Hepatocyte (in vitro differentiated cells): ENCODE measurements around the gene TMEM175. TPM values are rescaled to one million over a fixed set of nuclear protein-coding genes. Genes with fewer than 3 reads are reported as not detected.

ENCODE experiments used
- DNase-seq: peaks from one replicate; pipeline ENCODE4 v3.0.0-alpha.2; 2016; ENCODE audit warnings: low spot score
- H2AFZ ChIP-seq: fragments of 200-600 bp; sonication (generic); 2 replicates; pipeline ENCODE4 v1.6.0; 2016; ENCODE audit warnings: antibody characterized with exemption, mild to moderate bottlenecking
- H3K27ac ChIP-seq: fragments of 200-600 bp; sonication (generic); 2 replicates; pipeline ENCODE4 v1.5.1; 2016; ENCODE audit warnings: mild to moderate bottlenecking
- H3K27me3 ChIP-seq: fragments of 200-600 bp; sonication (generic); 2 replicates; pipeline ENCODE4 v1.6.1; 2016
- H3K36me3 ChIP-seq: fragments of 200-600 bp; sonication (generic); replicated peaks from 2 replicates; pipeline ENCODE4 v1.5.1; 2016; ENCODE audit warnings: low read depth; ENCODE audit not compliant: insufficient read depth
- H3K4me1 ChIP-seq: fragments of 200-600 bp; sonication (generic); 2 replicates; pipeline ENCODE4 v1.5.1; 2016; ENCODE audit warnings: mild to moderate bottlenecking, moderate library complexity; ENCODE audit not compliant: insufficient read depth
- H3K4me2 ChIP-seq: fragments of 200-600 bp; sonication (generic); 2 replicates; pipeline ENCODE4 v1.6.0; 2016
- H3K4me3 ChIP-seq: fragments of 200-600 bp; sonication (generic); 2 replicates; pipeline ENCODE4 v1.5.1; 2016; ENCODE audit warnings: mild to moderate bottlenecking
- H3K79me2 ChIP-seq: fragments of 200-600 bp; sonication (generic); 2 replicates; pipeline ENCODE4 v1.6.0; 2017; ENCODE audit warnings: mild to moderate bottlenecking
- H3K9me2 ChIP-seq: fragments of 200-600 bp; sonication (generic); replicated peaks from 2 replicates; pipeline ENCODE4 v1.6.0; 2017; ENCODE audit warnings: mild to moderate bottlenecking; ENCODE audit not compliant: insufficient read depth
- H3K9me3 ChIP-seq: fragments of 200-600 bp; sonication (generic); 2 replicates; pipeline ENCODE4 v1.5.1; 2016; ENCODE audit warnings: low read depth, mild to moderate bottlenecking
- H4K20me1 ChIP-seq: fragments of 200-600 bp; sonication (generic); 2 replicates; pipeline ENCODE4 v1.6.0; 2016; ENCODE audit warnings: mild to moderate bottlenecking; ENCODE audit not compliant: insufficient read depth, poor library complexity, severe bottlenecking
- EZH2 ChIP-seq: fragments of 200-600 bp; sonication (generic); IDR thresholded peaks from 2 replicates; pipeline ENCODE4 v1.6.1; 2016; ENCODE audit warnings: antibody characterized with exemption, mild to moderate bottlenecking, borderline replicate concordance
- EZH2phosphoT487 ChIP-seq: fragments of 200-600 bp; sonication (generic); IDR thresholded peaks from one replicate; pipeline ENCODE4 v1.6.1; 2018; ENCODE audit warnings: antibody characterized with exemption, mild to moderate bottlenecking, low read depth, moderate library complexity; ENCODE audit not compliant: unreplicated experiment, severe bottlenecking
- WGBS: methylation state at CpG from one replicate; pipeline ENCODE4 v1.1.6; 2016; ENCODE audit warnings: low lambda C conversion rate; ENCODE audit errors: missing lambda C conversion rate; 5-methylcytosine and 5-hydroxymethylcytosine counted together
- polyA plus RNA-seq: library from polyadenylated mRNA; unstranded; fragments of >200 nt; fragmentation: Nextera tagmentation; extraction: Ambion mirVana; gene quantifications from 2 replicates; pipeline ENCODE4 v1.2.1, GENCODE V29; 2016
- total RNA-seq: library from RNA; depleted of rRNA; stranded (reverse); fragments of >200 nt; gene quantifications from 2 replicates; pipeline ENCODE4 v1.2.3, GENCODE V29; 2014
- TF ChIP-seq, protein P1 (sequence below): fragments of 200-600 bp; sonication (generic); IDR thresholded peaks from 2 replicates; pipeline ENCODE4 v1.5.1; 2016; ENCODE audit warnings: antibody characterized with exemption, mild to moderate bottlenecking; ENCODE audit not compliant: poor library complexity

TMEM175 gene
- total and polyA plus RNA-seq, 2 experiments from 2014 or later = 14.8 to 31.4 TPM

DNA sequence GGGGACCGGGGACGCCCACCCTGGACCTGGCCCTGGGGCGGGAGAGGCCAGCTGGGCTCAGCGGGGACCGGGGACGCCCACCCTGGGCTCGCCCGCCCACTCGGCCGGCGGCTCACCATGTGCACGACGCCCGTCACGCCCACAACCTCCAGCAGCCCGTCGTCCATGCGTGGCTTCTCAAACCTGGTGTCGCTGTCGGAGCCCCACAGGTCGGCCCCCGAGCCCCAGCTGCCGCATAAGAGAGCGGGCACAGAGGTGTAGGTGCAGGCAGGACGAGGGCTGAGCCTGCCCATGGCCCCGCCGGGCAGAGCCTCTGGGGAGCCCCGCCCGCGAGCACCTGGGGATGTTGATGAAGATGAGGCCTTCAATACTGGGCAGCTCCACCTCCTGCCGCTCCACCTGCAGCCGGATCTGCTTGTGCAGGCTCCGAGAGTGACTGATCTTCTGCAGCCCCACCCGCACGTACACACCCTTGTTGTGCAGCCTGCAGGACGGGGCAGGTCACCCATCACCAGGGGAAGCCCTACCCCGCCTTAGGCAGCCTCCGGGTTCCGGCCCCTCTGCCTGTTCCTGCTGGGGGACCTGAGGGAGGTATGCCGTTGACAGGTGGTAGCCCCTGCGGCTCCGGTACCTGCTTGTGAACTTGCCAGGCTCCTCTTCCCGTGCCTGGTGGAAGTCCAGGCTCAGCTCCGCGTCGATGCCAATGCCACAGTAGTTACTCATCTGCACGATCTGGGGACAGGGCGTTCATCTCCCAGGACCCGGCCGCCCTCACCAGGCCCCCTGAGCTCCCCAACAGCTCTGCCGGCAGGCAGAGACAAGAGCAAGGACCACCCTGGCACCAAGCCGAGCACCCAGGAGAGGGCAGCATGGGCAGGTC is 29.3 kb downstream of the TMEM175 start:
- WGBS = 95% methylated on average over 33 of the region's 52 CpGs

DNA sequence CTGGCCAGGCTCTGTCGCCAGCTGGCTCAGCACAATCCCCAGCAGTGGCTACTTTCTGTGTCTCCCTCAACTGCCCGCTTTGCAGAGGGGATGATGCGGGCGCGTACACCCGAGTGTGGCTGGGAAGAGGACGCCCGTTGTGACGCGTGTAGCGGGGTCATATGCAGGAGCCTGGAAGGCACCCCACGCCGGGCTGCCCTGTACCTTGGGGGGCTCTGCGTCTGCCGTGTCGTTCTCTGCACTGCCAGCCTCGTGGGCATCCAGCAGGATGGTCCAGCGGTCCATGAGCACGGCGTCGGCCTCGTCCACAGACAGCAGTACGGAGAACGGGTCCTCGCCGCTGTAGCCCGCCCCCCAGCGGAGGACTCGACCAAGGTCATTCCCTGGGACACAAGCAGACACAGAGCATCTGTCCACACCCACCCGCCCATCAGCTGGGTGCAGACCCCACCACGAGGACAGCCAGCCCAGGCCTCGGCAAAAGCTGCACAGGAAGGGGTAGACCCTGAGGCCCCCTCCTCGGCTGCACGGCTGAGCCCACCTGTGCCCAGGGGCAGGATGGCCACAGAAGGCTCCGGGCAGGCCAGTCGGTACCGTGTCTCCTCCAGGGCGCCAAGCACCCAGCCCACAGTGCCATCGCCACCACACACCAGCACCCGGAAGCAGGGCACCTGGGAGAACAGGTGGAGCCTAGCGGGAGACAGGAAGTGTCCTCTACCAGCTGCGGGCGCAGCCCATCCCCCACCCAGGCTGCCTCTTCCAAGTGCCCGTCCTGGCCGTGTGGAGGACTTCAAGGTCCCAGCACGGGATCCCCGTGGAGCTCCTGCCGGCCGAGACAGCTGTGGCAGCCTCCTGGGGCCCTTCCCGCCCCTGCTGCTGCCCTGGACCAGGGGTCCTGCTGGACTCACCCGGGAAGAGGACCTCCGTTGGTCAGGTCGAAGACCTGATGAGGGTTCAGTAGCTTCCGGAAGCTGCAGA is 30.3 kb downstream of the TMEM175 start:
- H2AFZ ChIP-seq = no peak overlapping the region
- H3K79me2 ChIP-seq = no peaks in the 10 kb centered on the region
- H3K4me1 ChIP-seq = no peaks in the 10 kb centered on the region
- no peaks in the 10 kb centered on the region for H3K36me3 ChIP-seq
- H3K9me2 ChIP-seq = no peaks in the 10 kb centered on the region
- DNase-seq = no peak
- TF ChIP-seq EZH2 = no peak
- TF ChIP-seq EZH2phosphoT487 = no peak
- TF ChIP-seq, protein P1, sequence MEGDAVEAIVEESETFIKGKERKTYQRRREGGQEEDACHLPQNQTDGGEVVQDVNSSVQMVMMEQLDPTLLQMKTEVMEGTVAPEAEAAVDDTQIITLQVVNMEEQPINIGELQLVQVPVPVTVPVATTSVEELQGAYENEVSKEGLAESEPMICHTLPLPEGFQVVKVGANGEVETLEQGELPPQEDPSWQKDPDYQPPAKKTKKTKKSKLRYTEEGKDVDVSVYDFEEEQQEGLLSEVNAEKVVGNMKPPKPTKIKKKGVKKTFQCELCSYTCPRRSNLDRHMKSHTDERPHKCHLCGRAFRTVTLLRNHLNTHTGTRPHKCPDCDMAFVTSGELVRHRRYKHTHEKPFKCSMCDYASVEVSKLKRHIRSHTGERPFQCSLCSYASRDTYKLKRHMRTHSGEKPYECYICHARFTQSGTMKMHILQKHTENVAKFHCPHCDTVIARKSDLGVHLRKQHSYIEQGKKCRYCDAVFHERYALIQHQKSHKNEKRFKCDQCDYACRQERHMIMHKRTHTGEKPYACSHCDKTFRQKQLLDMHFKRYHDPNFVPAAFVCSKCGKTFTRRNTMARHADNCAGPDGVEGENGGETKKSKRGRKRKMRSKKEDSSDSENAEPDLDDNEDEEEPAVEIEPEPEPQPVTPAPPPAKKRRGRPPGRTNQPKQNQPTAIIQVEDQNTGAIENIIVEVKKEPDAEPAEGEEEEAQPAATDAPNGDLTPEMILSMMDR = no peak
- no peak overlapping the region for H3K27ac ChIP-seq
- no peaks in the 10 kb centered on the region for H3K27me3 ChIP-seq
- no peak overlapping the region for H3K4me3 ChIP-seq
- no peak overlapping the region for H3K4me2 ChIP-seq
- no peaks in the 10 kb centered on the region for H3K9me3 ChIP-seq
- no peaks in the 10 kb centered on the region for H4K20me1 ChIP-seq
- WGBS = 97% methylated on average over 47 of the region's 54 CpGs

More for the DNA sequence above, 29.3 kb downstream of the TMEM175 start:
- DNase-seq = no peak
- Histone ChIP-seq H3K4me1 (no peaks in the 10 kb centered on the region), H4K20me1 (no peaks in the 10 kb centered on the region), H3K27me3 (no peaks in the 10 kb centered on the region), H3K79me2 (no peaks in the 10 kb centered on the region), H3K9me2 (no peaks in the 10 kb centered on the region), H3K9me3 (no peaks in the 10 kb centered on the region), H2AFZ (no peak overlapping the region), H3K27ac (no peak overlapping the region), H3K4me2 (no peak overlapping the region), H3K36me3 (no peaks in the 10 kb centered on the region), H3K4me3 (no peak overlapping the region)
- TF ChIP-seq, protein P1 = no peak
- TF ChIP-seq EZH2phosphoT487 = no peak
- no peak for TF ChIP-seq EZH2

DNA sequence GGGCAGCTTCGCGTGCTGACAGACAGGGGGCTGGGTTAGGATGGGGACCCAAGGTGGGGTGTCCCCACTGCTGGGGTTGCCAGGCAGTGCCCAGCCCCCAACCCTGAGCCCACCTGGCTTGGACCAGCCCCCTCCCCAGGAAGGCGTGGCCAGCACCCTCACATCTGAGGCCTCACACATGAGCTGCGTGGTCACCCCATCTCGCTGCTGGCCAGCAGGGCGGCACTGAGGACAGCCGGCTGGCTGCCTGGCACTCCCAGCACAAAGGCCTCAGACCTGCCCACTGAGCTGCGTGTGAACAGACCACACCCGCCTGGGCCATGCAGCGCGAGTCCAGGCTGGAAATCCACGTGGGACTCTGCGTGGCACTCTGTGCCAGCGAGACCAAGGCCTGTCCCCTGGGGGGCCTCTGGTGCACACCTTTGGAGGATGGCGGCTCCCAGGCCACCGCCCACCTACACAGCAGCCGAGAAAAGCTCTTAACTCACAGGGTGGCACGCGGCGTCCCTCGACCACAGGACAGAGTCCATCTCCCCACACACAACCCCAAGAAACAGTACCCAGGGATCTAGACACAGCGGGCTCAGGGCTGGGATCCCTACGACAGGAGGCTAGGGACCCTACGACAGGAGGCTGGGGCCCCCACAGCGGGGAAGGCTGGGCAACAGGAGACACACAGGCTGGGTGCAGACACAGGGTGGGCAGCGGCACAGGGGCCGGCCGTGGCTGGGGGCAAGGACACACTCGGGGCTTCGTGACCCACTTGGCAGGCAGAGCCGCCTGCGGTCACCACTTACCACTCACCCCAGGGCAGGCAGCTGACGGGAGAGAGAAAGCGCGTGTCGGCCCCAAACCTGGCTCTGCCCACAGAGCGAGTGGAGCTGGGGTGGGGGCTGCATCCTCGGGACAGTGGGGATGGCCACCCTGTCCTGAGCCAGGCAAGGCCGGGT is 31.3 kb downstream of the TMEM175 start:
- no peaks in the 10 kb centered on the region for H3K27me3 ChIP-seq
- no peak overlapping the region for H3K4me2 ChIP-seq
- no peaks in the 10 kb centered on the region for H4K20me1 ChIP-seq
- no peaks in the 10 kb centered on the region for H3K36me3 ChIP-seq
- no peak overlapping the region for H3K4me3 ChIP-seq
- H2AFZ ChIP-seq = no peak overlapping the region
- no peak for DNase-seq
- no peak overlapping the region for H3K27ac ChIP-seq
- 95% methylated on average over 34 of the region's 39 CpGs for whole genome bisulfite sequencing
- H3K4me1 ChIP-seq = no peaks in the 10 kb centered on the region
- H3K9me3 ChIP-seq = no peaks in the 10 kb centered on the region
- TF ChIP-seq EZH2 (no peak), EZH2phosphoT487 (no peak)
- TF ChIP-seq, protein P1 = no peak
- no peaks in the 10 kb centered on the region for H3K79me2 ChIP-seq
- H3K9me2 ChIP-seq = no peaks in the 10 kb centered on the region
